GM18508 (cell line): ENCODE data around the gene RBP4.

Source experiments
- ATAC-seq: cut with Tn5 transposase; IDR thresholded peaks from one replicate; pipeline ENCODE4 v1.9.1; 2021; ENCODE audit warnings: moderate number of reproducible peaks; ENCODE audit not compliant: insufficient read depth, unreplicated experiment

RBP4 gene

DNA sequence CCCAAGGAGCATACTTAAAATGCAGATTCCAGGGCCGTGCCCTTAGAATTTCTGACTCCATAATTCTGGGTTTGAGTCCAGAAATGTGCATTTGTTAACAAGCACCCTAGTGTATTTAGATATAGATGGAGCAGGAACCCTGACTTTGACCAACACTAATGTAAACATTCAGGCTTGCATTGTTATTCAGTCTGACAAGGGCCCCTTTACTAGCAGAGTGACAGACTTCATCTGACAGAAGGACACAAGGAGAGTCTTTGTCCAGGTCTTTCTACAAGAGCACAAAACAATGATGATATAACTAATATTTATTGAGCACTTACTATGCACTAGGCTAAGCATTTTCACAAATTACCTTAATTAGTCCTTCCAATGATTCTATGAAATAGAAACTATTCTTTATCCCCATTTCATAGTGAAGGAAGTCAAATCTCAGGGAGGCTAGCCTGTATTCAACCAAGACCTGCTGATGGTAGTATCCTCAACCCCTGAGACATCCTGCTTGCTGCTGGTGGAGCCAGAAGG, 3.9 kb downstream of the RBP4 start:
- no peak for ATAC-seq

DNA sequence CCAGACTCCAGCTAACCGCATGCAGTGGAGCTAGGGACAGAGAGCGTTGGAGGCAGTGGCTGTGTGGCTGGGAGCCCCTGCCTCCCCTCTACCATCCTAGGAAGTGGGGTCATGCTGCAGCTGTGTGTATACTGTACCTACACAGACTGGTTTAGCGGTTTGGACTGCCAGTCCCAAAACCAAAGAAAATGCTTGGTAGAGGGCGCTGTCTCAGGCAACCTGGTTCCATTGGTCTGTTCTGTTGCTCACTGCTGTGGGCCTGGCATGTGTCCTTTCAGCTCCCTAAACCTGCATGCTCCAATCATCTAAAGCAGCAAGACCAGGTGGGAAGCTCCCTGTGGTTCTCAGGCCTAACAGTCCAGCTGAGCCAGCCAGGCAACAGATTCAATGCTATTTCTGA, 4.5 kb downstream of the RBP4 start:
- no peak for ATAC-seq

DNA sequence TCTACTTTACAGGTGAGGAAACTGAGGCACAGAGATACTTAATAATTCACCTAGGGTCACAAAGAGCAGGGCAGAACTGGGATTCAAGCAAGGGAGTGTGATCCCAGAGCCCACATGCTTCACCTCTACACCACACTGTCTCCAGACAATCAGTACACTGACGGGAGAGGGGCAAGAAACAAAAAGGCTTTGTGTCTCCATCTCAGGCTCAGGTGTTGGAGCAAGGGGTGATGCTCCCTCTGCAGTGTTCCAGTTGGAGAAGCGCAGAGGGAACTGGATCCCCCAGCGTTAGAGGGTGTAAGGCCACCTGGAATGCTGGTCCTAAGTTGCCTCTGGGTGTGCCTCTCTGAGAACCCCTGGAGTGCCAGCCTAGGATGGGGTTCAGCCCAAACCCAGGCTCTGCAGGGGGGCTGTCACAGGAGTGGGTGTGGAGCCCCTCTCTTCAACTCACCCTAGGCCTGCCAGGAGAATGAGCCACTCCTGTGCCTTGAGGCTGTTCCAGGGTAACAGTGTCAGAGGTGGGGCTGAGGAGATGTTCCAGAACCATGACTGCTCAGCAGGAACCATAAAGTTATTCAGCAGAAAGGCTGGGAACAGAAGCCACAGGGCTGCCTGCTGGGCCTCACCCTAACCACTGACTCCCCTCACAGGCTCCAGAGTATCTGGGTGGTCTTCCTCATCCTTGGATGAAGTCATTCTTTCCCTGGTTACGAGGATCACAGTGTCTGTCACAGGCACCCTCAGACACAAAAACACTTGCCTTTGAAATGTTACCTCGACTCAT, 5.5 kb downstream of the RBP4 start:
- ATAC-seq: no peak

DNA sequence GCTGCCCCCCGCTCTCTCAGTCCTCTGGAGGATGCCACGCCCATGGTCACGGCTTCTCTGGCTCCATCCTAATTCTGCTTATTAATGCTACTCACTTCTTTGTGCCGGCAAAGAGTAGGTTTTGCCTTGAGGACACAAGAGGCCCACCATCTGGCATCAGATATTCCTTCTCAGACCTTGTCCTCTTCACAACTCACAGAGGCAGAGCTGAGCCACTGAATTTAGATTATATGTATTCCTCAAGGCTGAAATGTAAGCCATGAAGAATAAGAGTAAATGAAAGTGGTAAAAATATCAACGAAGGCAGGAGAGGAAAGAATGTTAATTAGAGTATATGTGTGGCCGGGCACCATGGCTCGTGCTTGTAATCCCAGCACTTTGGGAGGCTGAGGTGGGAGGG, 6.5 kb downstream of the RBP4 start:
- ATAC-seq: no peak

DNA sequence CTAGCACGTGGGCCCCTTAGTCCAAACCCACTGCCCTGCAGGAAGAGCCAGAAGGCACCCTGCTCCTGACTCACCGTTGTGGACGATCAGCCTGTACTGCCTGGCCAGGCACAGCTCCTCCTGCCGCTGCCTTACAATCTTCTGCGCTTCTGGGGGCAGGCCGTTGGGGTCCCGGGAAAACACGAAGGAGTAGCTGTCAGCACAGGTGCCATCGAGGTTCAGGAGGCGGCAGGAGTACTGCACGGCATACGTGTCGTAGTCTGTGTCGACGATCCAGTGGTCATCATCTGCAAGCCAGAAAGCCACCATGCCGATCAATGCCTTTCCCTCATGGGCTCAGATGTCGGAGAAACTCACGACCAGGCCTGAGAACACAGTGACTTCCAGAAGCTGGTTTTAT, 7.3 kb downstream of the RBP4 start:
- no peak for ATAC-seq

DNA sequence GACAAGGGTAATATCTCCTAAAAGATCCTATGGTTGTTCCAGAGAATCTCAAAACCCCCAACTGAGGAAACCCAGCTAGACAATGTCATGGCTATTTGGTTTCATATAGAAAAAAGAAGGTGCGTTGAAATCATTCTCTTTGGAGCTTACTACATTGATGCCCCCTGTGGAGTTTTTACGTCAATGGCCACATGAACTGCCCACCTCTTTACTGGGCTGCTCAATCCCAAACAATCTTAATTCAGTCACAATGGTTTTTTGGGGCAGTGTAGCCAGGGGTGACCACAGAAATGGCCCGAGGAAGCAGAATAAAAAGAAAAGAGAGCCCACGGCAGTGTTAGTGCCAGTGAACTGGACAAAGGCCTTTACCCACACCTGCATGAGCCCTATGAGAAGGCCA, 7.8 kb downstream of the RBP4 start:
- ATAC-seq: no peak

DNA sequence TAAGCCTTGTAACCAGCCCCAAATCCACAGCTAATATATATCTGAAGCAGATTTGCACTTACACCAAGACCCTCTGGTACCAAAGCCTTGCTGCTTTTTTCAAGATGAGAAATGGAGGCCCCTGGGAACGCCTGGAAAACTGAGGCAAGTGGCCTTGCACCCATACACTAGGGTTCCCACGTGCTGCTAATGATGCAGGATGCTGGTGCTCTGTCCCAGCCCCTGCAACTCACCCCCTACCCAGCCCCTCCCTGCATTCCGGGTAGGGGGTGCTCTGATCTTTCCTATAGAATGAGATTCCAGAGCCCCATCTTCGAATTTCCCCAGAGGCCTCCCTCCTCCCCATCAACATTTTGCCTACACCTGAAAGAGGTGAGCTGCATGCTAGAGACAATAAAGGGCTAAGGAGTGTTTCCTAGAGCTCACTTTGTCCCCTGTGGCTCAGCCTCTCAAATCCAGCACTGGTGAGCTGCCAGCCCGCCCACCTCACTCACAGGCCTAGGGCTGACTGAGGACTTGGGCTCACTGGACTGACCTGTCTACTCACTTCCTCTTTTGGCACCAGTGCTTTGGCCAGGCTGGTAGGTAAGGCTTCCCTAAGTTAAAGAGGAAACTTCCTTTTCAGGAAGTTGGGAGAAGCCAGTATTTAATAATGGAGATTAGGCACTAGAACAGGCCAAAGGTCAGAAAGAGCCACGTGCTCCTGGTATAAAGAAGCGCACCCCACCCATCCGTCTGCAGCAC, 9.8 kb downstream of the RBP4 start:
- no peak for ATAC-seq

DNA sequence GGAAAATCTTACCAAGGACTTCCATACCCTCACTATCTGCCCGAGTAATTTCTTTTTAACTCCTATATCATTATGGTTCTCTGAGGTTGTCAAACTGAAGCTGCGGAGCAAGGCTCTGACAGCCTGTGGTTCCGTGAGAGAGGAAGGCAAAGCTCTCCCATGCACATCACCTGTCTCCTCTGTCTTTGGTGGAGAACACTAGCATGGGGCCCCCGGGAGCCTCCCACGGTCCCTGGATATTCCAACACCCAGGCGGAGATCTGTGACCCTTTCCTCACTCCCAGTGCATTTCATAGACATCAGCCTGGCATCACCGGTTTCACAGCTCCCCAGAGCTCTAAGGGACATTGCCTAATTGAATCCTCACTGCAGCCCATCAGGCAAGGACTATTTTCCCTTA, 10.4 kb downstream of the RBP4 start:
- ATAC-seq: no peak

DNA sequence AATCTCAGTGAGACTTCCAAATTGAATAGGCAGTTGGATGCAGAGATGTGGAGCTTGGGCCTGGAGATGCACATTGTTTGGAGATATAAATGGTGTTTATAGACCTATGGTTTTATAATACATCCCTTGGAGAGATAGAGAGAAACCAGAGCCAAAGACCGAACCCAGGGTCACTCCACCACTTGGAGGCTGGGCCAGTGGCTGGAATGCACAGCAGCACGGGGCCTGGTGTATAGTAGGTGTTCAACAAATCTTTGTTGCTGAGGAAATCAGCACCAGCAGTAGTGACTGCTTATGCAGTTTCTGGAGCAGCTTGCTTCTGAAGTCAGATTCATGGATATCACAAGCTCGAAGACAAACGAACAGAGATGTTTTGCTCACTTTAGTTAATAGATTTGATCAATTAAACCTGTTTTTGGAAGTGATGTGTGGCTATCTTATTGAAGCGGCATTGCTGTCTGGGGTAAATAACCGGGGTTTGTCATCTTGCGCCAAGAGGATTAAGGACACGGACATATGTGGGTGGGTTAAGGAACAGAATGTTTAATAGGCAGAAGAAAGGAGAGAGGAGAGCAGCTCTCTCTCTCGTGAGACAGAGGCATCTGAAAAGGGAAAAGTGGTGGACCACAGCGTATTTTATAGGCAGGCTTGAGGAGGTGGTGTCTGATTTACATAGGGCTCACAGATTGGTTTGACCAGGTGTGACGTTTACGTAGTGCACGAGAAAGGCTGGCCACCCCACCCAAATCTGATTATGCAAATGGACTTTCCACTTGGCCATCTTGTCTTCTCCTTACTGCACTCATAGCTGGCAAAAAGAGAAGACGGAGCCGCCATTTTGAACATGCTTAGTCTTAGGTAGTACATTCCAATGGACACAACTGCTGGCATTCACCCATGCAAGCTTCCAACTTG, 11.1 kb downstream of the RBP4 start:
- ATAC-seq: no peak

DNA sequence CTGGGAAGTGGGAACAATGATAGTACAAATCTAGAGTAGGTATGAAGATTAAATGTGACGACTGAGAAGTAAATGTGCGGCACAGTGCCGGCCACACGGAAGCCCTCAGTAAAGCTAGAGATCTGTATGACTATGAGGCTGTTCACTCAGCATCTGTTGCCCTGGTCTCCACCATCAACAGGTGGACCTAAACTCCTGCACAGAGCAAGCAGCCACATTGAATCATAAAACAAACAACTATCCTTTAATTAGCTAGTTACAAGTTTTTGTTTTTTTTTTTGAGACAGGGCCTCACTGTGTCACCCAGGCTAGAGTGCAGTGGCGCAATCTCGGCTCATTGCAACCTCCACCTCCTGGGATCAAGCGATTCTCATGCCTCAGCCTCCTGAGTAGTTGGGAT, 16.6 kb downstream of the RBP4 start:
- no peak for ATAC-seq

DNA sequence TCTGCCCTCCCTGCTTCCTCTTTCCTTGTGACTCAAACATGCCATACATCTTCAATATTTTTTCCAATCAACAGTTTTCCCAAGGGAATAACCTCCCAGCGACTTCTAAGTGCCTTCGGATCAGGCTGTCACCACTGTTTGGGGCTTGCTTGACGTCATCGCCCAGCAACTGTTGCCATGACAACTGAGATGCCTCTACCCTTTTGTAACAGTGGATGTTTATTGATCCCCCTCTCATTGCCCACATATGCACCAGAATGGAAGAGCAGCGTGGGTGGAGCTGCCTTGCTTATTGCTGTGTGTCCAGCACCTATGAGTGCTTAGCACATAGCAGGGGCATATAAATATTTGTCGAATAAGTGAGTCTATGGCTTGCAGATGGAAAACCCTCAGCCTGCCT, 20.2 kb downstream of the RBP4 start:
- ATAC-seq: no peak

DNA sequence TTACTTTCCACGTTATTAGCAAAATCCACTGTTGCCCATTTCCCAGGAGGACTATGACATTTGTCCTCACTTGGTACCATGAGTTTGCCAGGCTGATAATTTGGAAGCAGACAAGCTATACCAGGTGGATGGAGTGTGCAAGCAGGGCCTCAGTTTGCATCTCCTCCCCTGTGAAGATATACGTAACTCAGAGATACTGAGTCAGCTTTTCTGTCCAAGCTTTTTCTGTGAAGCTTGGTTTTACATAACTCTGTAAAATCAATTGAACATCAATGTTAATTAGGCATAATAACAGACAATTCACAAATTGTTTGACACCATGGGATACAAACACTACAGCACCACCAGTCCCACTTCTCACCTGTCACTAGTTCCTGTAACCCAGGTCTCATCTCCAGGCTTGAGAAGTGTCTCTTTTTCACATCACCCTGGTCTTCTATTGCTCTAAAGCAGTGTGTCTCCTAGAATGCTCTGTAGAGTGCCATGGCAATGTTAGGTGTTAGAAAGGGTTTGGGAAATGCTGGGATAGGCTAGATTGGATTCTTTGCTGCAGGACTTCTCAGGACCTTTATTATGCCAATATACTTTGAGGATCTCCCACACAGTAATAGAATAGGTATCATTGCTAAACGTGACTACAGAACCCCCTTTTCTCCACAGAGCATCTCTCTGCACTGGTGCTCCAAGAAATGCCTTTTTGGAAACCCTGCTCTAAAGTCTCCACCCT, 20.9 kb downstream of the RBP4 start:
- no peak for ATAC-seq

DNA sequence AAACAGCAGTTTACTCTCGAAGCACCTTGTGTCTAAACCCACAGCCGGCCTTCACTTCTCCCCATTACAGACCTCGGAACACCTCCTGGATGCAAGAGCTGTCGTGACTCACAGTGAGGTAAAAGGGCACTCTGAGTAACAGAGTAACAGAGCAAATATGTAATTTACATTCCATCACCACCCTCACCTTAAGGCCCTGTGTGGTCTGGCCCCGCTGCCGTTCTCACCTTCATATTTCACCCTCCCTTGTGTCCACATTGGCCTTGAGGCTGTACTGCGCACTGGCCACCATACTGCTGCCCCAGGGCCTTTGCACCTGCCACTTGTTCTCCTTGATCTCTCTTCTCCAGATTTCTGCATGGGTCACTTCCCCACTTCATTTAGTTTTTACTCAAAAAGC, 21.9 kb downstream of the RBP4 start:
- no peak for ATAC-seq

DNA sequence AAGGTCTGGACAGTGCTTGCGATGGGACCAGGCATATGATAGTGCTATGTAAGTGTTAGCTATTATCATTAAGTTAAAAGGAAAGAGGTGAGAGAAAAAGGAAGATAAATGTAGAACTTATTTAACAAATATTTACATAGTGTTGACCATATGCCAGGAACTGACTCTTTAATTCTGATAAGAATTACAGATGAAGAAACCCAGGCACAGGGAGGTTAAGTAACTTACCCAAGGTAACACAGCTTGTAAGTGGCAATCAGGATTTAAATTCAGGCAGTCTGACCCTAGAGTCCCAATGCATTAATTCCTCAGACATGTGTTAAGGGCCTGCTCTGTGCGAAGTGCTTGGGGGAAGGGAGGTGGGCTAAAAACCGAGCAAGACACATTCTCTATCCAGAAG, 23.5 kb downstream of the RBP4 start:
- no peak for ATAC-seq

DNA sequence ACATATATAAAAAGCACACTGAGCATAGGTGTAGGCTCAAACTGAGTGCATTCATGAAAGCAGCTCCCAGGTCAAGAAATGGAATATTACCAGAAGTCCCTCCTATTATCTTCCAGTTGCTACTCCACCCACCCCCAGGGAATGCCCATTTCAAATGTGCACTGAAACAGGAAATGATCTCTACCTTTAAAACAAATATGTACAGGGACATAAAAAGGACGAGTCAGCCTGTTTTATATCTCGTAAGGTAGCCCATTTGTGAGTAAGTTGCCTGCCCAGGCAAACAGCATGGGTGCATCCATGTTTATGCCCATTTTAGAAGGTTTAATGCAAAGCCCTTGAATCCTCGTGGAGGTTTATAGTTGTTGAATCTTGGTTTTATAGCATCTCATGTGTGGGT, 24.1 kb downstream of the RBP4 start:
- ATAC-seq: no peak

DNA sequence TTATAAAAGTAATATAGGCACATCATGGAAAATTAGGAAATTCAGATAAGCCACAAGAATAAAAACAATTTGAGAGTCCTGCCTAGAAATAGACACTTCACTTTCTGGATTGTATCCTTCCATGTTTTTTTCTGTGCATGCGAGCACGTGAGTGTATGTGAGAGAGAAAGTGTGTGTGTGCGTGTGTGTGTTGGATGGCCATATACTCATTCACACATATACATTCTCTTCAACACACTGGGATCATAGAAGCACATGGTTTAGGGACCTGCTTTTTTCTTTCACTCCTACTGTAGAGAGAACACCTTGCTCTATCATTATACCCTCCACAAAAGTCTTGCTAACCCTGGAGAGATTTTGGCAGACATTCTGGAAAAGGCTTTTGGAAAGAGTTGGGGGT, 27.1 kb downstream of the RBP4 start:
- ATAC-seq: no peak

DNA sequence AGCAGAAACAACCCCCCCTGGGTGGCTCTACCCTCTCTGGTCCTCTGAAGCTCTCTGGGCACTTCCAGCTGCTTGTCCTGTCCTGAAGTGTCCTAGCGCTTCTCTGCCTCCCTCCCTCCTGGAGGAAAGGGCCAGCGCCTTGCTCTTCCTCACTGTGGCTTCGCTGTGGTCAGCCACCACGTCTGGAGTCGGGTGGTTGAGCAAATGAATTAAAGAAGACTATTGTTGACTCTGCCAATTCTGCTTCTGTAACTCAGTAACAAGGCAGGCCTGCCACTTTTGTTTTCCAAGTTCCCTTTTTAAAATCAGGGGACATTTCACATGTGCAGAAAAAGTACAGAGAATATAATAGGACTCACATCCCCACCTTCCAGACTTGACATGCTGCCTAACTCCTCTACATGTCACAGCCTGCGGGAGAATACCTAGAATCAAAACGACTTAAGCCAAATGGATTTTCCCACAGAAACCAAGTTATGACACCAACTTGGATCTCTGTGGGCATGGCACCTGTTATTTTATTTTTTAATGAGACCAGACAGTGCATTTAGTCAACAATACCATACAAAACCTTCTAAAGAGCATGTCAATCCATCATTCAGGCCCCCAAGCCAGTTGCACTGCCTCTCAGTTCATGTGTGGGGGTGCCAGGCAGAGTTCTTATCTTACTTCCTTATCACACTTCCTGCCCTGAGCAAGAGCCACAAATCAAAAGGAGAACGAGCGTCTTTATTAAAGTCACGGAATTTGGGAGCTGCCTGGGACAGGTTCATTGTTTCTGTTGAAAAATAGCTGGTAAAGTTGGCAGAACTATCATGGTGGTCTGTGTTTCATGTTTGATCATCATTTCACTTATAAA, 27.8 kb downstream of the RBP4 start:
- ATAC-seq: no peak

DNA sequence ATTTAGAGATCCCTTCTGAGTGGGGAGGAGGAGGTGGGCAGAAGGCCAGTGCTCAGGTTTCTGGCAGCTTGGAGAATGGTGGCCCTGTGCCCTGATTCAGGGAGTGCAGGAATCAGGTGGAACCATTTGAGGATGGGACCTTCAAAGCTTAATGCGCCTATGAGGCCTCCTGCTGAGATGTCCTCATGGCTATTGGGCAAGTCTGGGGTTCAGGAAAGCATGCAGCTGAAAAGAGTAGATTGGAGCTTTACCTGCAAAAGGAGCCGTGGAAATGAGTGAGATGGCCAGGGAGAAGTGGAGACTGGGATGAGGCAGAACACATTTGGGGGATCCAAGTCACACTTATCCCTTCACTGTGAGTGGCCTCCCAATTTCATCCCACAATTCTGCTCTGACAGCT, 28.4 kb downstream of the RBP4 start:
- no peak for ATAC-seq

DNA sequence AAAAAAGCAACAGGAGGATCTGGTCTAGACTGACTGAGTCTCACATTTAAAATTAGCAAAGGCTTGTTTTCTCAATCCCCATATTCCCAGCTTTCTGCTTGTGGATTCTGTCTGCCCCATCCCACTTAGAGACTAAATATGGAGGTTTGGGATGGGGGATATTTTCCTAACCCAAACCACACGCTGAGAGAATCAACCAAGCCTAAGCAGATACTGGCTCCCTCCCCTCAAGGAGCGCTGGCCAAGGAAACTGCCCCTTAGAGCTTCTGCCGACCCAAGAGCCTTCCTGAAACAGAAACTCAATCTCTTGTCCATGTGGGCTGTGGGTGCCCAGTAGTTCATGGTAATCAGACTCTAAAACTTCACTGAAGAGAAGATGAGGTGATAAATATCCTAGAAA, 30.7 kb downstream of the RBP4 start:
- no peak for ATAC-seq
